D721Med (cell line): Measurements from ENCODE around the gene SALL4.
"Not testable (repeated sequence)": the region's sequence is repeated elsewhere in the genome, so short reads cannot be mapped to it uniquely, and the experiment has no call there.

Experiments
- DNase-seq: peaks from one replicate; pipeline ENCODE4 v3.0.0; 2011; ENCODE audit warnings: low spot score; ENCODE audit not compliant: insufficient read length
- FAIRE-seq: peaks from 2 replicates; lab custom pipeline; 2011; peaks lifted over from hg19 to GRCh38; lab: Jason Lieb, UNC
- TF ChIP-seq, protein P1 (sequence below): IDR thresholded peaks from 2 replicates; pipeline ENCODE4 v1.5.1; 2012; ENCODE audit warnings: mild to moderate bottlenecking, control low read depth; ENCODE audit not compliant: insufficient read depth; ENCODE audit errors: missing control alignments

The SALL4 gene

DNA sequence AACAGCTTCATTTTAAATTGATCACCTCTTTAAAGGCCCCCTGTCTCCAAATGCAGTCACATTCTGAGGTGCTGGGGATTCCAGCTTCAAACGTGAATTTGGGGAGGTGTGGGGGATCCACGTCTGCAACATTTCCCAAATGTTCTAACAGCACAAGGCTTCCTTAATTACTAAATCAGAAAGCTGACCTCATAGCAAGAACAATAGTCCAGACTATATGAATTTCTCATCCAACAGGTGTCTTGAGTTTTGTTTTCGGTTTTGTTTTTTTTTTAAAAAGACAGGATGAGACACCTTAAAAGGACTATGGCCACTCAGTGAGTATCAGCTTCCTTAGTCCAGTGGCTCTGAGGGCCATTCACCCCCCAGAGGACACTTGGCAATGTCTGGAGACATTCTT lies 45.7 kb downstream of the SALL4 start:
- TF ChIP-seq, protein P1, sequence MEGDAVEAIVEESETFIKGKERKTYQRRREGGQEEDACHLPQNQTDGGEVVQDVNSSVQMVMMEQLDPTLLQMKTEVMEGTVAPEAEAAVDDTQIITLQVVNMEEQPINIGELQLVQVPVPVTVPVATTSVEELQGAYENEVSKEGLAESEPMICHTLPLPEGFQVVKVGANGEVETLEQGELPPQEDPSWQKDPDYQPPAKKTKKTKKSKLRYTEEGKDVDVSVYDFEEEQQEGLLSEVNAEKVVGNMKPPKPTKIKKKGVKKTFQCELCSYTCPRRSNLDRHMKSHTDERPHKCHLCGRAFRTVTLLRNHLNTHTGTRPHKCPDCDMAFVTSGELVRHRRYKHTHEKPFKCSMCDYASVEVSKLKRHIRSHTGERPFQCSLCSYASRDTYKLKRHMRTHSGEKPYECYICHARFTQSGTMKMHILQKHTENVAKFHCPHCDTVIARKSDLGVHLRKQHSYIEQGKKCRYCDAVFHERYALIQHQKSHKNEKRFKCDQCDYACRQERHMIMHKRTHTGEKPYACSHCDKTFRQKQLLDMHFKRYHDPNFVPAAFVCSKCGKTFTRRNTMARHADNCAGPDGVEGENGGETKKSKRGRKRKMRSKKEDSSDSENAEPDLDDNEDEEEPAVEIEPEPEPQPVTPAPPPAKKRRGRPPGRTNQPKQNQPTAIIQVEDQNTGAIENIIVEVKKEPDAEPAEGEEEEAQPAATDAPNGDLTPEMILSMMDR, result no peak
- DNase-seq, result no peak
- FAIRE-seq, result no peak

DNA sequence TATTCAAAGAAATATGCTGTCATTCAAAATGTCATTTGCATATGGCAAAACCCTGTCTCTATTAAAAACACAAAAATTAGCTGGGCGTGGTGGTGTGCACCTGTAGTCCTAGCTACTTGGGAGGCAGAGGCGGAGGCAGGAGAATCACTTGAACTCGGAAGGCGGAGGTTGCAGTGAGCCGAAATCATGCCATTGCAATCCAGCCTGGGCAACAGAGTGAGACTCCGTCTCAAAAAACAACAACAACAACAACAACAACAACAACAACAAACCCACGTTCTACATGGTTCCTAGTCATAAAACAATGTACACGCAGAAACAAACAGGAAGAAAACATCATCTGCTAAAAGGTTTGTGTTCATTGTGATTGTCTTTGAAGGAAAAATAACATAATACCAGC lies 49.1 kb downstream of the SALL4 start:
- FAIRE-seq, DNase-seq: not testable (repeated sequence)

DNA sequence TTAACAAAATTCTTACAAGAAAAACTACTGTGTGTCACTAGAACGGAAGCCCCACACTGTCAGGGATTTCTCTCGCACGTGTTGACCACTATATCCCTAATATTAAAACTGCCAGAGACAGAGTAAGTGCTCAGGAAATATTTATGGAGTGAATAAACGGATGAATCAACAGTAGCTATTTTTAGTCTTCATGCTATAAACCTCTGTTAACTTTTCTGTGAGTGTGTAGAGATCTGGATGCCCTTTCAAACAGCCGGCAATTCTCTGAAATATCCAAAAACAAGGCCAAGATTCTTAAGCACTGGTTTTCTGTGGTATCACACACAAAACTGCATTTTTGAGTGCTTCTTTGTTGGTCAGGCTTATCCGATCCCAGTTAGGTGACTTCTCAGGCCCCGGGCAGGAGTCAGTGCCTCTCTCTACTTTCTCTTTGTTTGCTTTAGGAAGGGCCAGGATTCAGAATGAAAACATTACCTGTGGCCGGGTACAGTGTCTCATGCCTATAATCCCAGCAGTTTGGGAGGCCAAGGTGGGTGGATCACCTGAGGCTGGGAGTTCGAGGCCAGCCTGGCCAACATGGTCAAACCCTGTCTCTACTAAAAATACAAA lies 49.9 kb downstream of the SALL4 start:
- FAIRE-seq (no peak), DNase-seq (no peak)
- TF ChIP-seq, protein P1, result no peak

DNA sequence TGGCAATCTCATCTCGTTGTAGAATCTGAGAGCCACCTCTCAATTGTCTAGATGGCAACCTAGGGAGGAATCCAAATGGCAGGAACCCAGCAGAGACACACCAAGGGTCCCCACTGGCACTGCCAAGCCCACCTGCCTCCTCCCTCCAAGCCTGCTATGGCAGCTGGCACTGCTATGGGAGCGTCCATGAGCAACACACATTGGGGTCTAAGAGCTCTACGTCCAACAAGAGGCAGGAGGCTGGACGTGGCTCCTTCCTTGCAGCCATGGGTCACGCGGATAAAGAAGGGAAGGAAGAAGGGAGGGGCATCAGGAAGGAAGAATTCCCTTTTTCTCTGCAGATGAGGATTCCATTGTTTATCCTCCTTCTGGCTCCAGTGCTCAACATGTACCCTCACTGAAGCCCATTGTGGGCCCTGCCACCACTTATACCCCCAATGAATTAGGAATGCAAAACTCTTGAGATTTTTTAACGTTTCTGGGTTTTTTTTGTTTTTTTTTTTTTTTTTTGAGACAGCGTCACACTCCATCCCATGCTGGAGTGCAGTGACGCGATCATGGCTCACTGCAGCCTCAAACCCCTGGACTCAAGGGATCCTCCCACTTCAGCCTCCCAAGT lies 51.4 kb downstream of the SALL4 start:
- TF ChIP-seq, protein P1, result no peak
- FAIRE-seq (no peak), DNase-seq (no peak)

DNA sequence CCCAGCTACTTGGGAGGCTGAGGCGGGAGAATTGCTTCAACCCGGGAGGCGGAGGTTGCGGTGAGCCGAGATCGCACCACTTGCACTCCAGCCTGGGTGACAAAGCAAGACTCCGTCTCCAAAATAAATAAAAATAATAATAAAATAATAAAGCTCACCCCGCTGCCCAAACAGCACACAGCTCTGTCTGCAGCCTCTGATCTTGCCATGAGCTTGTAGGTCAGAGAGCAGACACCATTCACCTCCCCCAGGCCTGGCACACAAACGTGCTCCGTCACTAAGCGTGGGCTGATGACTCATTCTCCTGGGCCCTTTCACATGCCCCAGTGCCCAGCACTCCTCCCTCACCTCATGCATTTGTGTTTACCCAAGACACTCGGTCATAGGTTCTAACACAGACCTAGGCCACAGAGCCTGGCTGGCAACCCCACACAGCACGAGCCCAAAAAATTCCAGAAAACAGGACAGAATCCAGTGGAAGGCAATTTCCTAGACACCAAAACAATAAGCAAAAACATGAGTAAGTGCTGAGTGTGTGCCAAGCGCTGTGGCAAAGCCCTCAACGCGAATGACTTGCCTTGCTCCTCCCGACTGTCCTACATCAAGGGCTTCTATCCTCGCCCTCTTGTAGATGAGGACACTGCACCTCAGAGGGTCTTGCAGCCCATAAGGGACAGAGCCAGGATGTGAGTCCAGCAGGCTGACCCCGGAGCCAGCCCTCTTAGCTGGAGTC lies 52.1 kb downstream of the SALL4 start:
- FAIRE-seq, result no peak
- TF ChIP-seq, protein P1, result no peak
- DNase-seq, result no peak

DNA sequence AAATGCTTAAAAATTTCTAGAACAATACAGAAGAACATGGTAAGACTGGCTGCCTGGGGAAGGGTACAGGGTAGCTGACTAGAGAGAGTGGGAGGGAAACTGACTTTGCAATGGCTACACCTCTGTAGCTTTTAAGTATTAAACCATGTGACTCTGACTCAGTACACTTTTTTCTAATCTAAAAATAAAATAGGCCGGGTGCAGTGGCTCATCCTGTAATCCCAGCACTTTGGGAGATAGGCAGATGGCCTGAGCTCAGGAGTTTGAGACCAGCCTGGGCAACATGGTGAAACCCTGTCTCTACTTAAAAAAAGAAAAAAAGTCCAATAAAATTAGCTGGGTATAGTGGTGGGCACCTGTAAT lies 52.7 kb downstream of the SALL4 start:
- DNase-seq (no peak), FAIRE-seq (no peak)
- TF ChIP-seq, protein P1, result no peak

DNA sequence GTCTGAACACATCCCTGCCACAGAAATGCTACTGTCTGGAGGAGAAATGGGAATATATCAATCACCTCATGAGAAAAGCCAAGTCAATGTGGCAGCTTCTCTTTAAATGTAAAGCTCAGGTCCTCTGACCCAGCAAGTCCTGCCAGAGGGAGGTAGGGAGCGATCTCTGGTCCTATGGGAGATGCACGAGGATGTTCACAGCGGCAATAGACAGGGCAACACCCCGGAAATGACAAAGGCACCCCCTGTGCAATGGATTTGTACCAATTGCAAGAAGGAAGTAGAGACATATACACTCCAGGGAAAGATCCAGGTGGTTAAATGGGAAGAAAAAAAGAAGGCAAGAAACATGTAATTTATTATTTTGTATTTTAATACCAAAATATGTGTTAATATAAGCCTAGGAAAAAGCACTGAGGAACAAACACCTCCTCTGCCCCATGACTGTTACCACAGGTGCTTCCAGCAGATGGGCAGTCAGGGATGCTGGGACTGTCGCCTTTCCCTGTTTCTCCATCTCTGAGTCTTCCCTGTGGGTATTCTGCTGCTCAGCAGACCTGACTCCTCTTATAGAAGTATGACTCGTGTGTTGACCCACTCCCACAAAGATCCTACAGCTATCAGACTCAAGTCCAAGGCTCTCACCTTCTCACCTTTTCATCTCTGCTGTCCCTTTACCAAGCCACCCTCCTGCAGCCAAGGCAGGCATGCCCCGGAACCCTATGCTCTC lies 55.0 kb downstream of the SALL4 start:
- TF ChIP-seq, protein P1, result no peak
- DNase-seq (no peak), FAIRE-seq (no peak)
